ENCODE data around the gene TRAM2. TPM values are rescaled to one million over a fixed set of nuclear protein-coding genes. Genes with fewer than 3 reads are reported as not detected.

Gene TRAM2
- total RNA-seq, 4 donors from 2014 or later: 13.3 to 23.8 (median 18.5) TPM

- Histone ChIP-seq H3K9me3 (no peaks in the 10 kb centered on the region), H3K27me3 (no peaks in the 10 kb centered on the region), H3K36me3 (no peaks in the 10 kb centered on the region), H3K27ac (replicated peaks in 1 of 4) (no peak overlapping the region), H3K4me3 (no peak overlapping the region), H3K4me1 (peaks cover 0 to 6% (median 0%) of the 10 kb centered on the region in 4 donors)
- WGBS: 87% methylated on average over 2 of the region's 2 CpGs
- intact Hi-C loops (cut with DNase I): no loop called here
- TF ChIP-seq POLR2AphosphoS5 (IDR thresholded peaks at IDR 0.05): no peak
- TF ChIP-seq POLR2A (IDR thresholded peaks at IDR 0.05; ENCODE audit: low read depth): no peak
- TF ChIP-seq EP300 (IDR thresholded peaks at IDR 0.05): no peak
- no peak for TF ChIP-seq CTCF (IDR thresholded peaks at IDR 0.05)
- DNase-seq (ENCODE audit: extremely low spot score): no peak
These were observed 43.4 kb upstream of the TRAM2 start for GRCh38 chr6:52620055-52620905.

- Histone ChIP-seq H3K36me3 (no peaks in the 10 kb centered on the region), H3K27ac (replicated peaks in 1 of 4) (no peak overlapping the region), H3K4me1 (peaks cover 0 to 6% (median 0%) of the 10 kb centered on the region in 4 donors), H3K27me3 (no peaks in the 10 kb centered on the region), H3K4me3 (no peak overlapping the region), H3K9me3 (no peaks in the 10 kb centered on the region)
- DNase-seq (ENCODE audit: extremely low spot score): no peak
- no peak for TF ChIP-seq POLR2AphosphoS5 (IDR thresholded peaks at IDR 0.05)
- no peak for TF ChIP-seq CTCF (IDR thresholded peaks at IDR 0.05)
- no peak for TF ChIP-seq POLR2A (IDR thresholded peaks at IDR 0.05; ENCODE audit: low read depth)
- no peak for TF ChIP-seq EP300 (IDR thresholded peaks at IDR 0.05)
- intact Hi-C loops (cut with DNase I): no loop called here
- 50% methylated on average over 4 of the region's 4 CpGs for WGBS
These were observed 40.2 kb upstream of the TRAM2 start for GRCh38 chr6:52617087-52617486.

GRCh38 chr6:52616059-52616690, 39.3 kb upstream of the TRAM2 start:
- intact Hi-C loops (cut with DNase I): no loop called here
- H3K36me3 ChIP-seq: no peaks in the 10 kb centered on the region
- 89% methylated on average over 2 of the region's 2 CpGs for WGBS
- H3K27ac ChIP-seq (replicated peaks in 1 of 4): no peak overlapping the region
- H3K4me1 ChIP-seq: peaks cover 0 to 6% (median 0%) of the 10 kb centered on the region in 4 donors
- no peak for DNase-seq (ENCODE audit: extremely low spot score)
- H3K27me3 ChIP-seq: no peaks in the 10 kb centered on the region
- H3K4me3 ChIP-seq: no peak overlapping the region
- H3K9me3 ChIP-seq: no peaks in the 10 kb centered on the region
- TF ChIP-seq POLR2AphosphoS5 (IDR thresholded peaks at IDR 0.05): no peak
- no peak for TF ChIP-seq POLR2A (IDR thresholded peaks at IDR 0.05; ENCODE audit: low read depth)
- no peak for TF ChIP-seq EP300 (IDR thresholded peaks at IDR 0.05)
- TF ChIP-seq CTCF (IDR thresholded peaks at IDR 0.05): no peak

- no peaks in the 10 kb centered on the region for H3K9me3 ChIP-seq
- peaks cover 0 to 6% (median 0%) of the 10 kb centered on the region in 4 donors for H3K4me1 ChIP-seq
- intact Hi-C loops (cut with DNase I): no loop called here
- H3K27ac ChIP-seq (replicated peaks in 1 of 4): no peak overlapping the region
- 71% methylated on average over 6 of the region's 6 CpGs for WGBS
- no peaks in the 10 kb centered on the region for H3K27me3 ChIP-seq
- no peak overlapping the region for H3K4me3 ChIP-seq
- DNase-seq (ENCODE audit: extremely low spot score): no peak
- TF ChIP-seq POLR2AphosphoS5 (IDR thresholded peaks at IDR 0.05): no peak
- TF ChIP-seq CTCF (IDR thresholded peaks at IDR 0.05): no peak
- TF ChIP-seq EP300 (IDR thresholded peaks at IDR 0.05): no peak
- no peak for TF ChIP-seq POLR2A (IDR thresholded peaks at IDR 0.05; ENCODE audit: low read depth)
- no peaks in the 10 kb centered on the region for H3K36me3 ChIP-seq
These were observed 35.6 kb upstream of the TRAM2 start for GRCh38 chr6:52612336-52613054.
